HG02973 (cell line): ENCODE results near the gene TNFRSF12A.
"Not testable (repeated sequence)": the region's sequence is repeated elsewhere in the genome, so short reads cannot be mapped to it uniquely, and the experiment has no call there.

Experiments used
- ATAC-seq: cut with Tn5 transposase; IDR thresholded peaks from one replicate; pipeline ENCODE4 v1.9.1; 2021; ENCODE audit warnings: moderate library complexity; ENCODE audit not compliant: unreplicated experiment

TNFRSF12A gene

GRCh38 chr16:3045758-3046640, 25.8 kb downstream of the TNFRSF12A start, which contains the start of gene MMP25:
Gene MMP25, plus strand, starts transcription at chr16:3046561. Its CDS starts 357 bp downstream, at chr16:3046918.
- peak; percentile 47 for ATAC-seq

GRCh38 chr16:3046641-3047386, 26.6 kb downstream of the TNFRSF12A start:
- no peak for ATAC-seq

GRCh38 chr16:3047387-3047720, 27.2 kb downstream of the TNFRSF12A start:
- ATAC-seq, result no peak

GRCh38 chr16:3049921-3050481, 29.8 kb downstream of the TNFRSF12A start:
- ATAC-seq, result no peak

DNA sequence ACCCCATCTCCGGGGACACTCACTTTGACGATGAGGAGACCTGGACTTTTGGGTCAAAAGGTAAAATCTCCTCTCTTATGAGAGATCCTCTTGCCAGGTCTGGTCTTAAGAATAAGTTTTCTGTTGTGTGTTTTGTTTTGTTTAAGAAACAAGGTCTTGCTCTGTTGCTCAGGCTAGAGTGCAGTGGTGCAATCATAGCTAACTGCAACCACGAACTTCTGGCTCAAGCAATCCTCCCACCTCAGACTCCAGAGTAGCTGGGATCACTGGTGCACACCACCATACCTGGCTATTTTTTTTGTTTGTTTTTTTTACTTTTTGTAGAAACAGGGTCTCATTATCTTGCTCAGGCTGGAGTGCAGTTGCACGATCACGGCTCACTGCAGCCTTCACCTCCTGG, 30.3 kb downstream of the TNFRSF12A start:
- ATAC-seq, result no peak

- no peak for ATAC-seq
Measured at GRCh38 chr16:3051009-3051408, 30.8 kb downstream of the TNFRSF12A start.

- ATAC-seq, result no peak
Measured at GRCh38 chr16:3051494-3051893, 31.3 kb downstream of the TNFRSF12A start.

DNA sequence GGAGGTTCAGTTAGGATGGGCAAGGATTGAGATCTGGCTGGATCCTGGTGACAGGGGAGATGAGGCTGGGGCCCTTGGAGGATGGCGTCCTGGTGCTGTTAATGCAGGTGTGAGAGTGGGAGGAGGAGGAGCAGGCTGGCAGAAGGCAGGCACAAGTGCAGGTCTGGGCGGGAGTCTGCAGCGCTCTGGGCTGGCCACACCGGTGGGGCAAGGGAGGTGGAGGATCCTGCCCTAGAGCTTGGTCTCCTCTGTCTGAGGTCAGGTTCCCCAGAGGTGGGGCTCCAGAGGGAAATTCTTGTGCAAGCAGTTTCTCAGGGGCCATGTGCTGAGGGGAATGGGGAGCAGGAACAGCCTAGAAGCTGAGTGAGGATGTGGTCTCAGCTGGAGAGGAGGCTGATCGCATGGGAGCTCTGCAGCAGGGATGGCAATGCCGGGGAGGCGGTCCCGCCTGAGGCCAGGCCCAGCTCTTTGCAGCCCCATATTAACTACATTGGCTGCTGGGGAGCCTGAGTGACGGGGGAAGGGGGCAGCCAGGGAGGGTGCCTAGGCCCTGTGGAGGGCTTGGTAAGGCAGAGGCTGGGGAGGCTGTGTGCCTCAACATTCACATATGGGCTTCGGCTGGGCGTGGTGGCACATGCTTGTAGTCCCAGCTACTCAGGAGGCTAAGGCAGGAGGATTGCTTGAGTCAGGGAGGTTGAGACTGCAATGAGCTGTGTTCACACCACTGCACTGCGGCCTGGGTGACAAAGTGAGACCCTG, 32.6 kb downstream of the TNFRSF12A start:
- not testable (repeated sequence) for ATAC-seq

GRCh38 chr16:3053330-3053710, 33.2 kb downstream of the TNFRSF12A start:
- not testable (repeated sequence) for ATAC-seq

GRCh38 chr16:3054965-3055733, 35.0 kb downstream of the TNFRSF12A start:
- no peak for ATAC-seq

DNA sequence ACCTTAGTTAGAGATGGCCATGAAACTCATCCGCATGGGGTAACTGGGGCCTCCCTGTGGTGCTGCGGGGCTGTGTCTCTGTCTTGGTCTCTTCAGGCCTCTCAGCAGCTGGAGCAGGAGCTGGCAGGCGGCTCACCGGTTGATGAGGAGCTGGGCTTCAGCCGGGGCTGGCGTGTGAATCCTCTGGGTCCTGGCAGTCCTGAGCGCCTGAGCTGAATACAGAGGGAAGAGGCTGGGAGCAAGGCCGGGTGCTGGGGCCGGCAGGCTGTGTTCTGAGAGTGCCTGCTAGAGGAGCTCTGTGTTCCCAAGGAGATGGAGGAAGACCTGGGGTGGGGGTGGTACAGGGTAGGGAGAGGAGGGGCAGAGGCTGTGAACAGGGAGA, 35.6 kb downstream of the TNFRSF12A start:
- ATAC-seq, result not testable (repeated sequence)

GRCh38 chr16:3056336-3057180, 36.4 kb downstream of the TNFRSF12A start:
- ATAC-seq, result no peak

- ATAC-seq, result no peak
Measured at GRCh38 chr16:3057181-3058138, 37.3 kb downstream of the TNFRSF12A start.

- ATAC-seq, result peak; percentile 22
Measured at GRCh38 chr16:3058139-3059030, 38.2 kb downstream of the TNFRSF12A start.

DNA sequence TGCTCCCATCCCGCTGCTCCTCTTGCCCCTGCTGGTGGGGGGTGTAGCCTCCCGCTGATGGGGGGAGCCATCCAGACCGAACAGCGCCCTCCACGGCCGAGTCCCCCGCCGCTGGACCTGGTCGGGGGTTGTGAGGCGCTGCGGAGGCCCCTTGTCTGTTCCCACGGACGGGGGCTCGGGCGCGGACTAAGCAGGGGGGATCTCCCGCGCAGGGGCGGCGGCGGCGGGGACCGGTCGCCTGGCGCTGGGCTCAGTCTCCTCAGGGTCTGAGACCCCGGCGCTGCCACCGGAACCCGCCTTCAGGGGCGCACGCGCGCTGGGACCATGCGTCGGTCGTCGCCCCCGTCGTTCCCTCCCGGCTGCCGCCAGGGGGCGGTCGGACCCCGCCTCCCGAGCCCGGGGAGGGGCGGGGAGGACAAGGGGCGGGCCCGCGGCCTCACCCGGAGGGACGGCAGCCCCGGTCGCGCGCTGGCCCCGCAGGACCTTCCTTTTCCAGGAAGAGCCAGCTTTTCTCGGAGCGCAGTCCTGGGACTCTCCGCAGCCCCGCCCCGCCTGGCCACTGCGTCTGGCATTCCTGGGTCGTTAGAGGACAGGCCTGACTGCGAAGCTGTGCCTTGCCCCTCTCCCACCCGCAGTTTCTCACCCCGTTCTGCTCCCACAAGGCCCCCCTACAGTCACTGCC, 39.0 kb downstream of the TNFRSF12A start:
- peak; percentile 71 for ATAC-seq

DNA sequence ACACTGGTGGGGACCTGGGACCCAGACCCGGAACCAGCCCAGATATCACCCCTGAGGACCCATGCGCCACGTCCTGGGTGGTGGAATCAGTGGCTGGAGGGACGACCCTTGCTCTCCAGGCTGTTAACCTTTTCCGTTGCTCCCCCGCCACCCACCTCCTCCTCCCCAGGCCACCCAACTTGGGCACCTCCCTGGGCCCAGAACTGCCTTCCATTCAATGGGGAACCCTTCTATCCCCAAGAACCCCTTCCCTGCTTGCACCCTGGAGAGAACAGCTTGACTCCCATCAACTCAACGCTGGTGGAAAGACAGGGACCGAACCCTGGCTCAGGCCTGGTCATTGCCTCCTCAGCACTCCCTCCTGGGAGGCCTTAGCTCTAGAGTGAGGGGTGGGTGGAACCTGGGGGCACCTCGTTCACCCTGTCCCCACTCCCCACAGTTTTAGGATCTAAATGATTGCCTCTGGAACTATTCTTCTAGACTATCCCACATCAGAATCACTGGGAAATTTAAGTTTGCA, 39.6 kb downstream of the TNFRSF12A start:
- ATAC-seq, result peak; percentile 3
